GM23248 (cell line): ENCODE results near the gene GHITM. TPM values are rescaled to one million over a fixed set of nuclear protein-coding genes. Genes with fewer than 3 reads are reported as not detected.
A peak's percentile ranks its signal among the peaks of the same experiment; 100 is the strongest.
"Not testable (repeated sequence)": the region's sequence is repeated elsewhere in the genome, so short reads cannot be mapped to it uniquely, and the experiment has no call there.

Experiments
- DNase-seq: peaks from one replicate; pipeline ENCODE4 v3.0.0-alpha.2; 2015
- H2AFZ ChIP-seq: fragments of 200-600 bp; sonication (generic); 2 replicates; pipeline ENCODE4 v1.6.1; 2016; ENCODE audit warnings: antibody characterized with exemption
- H3F3A ChIP-seq: fragments of 200-600 bp; sonication (generic); 2 replicates; pipeline ENCODE4 v1.6.1; 2016; ENCODE audit warnings: mild to moderate bottlenecking, antibody characterized with exemption, mixed run types; ENCODE audit not compliant: insufficient read depth
- H3K27ac ChIP-seq: fragments of 200-600 bp; sonication (generic); 2 replicates; pipeline ENCODE4 v1.5.1; 2016; ENCODE audit warnings: mild to moderate bottlenecking
- H3K27me3 ChIP-seq: fragments of 200-600 bp; sonication (generic); replicated peaks from 2 replicates; pipeline ENCODE4 v1.6.1; 2016; ENCODE audit warnings: mild to moderate bottlenecking; ENCODE audit not compliant: insufficient read depth
- H3K36me3 ChIP-seq: fragments of 200-600 bp; sonication (generic); 2 replicates; pipeline ENCODE4 v1.6.1; 2016; ENCODE audit warnings: low read depth, mild to moderate bottlenecking
- H3K4me1 ChIP-seq: fragments of 200-600 bp; sonication (generic); 2 replicates; pipeline ENCODE4 v1.6.1; 2016; ENCODE audit warnings: mild to moderate bottlenecking; ENCODE audit not compliant: insufficient read depth
- H3K4me2 ChIP-seq: fragments of 200-600 bp; sonication (generic); one replicate; pipeline ENCODE4 v1.6.1; 2016; ENCODE audit warnings: mild to moderate bottlenecking; ENCODE audit not compliant: unreplicated experiment
- H3K4me3 ChIP-seq: fragments of 200-600 bp; sonication (generic); 2 replicates; pipeline ENCODE4 v1.5.1; 2016; ENCODE audit warnings: mild to moderate bottlenecking
- H3K79me2 ChIP-seq: fragments of 200-600 bp; sonication (generic); 2 replicates; pipeline ENCODE4 v1.6.1; 2016; ENCODE audit warnings: mild to moderate bottlenecking; ENCODE audit not compliant: insufficient read depth
- H3K9ac ChIP-seq: fragments of 200-600 bp; sonication (generic); 2 replicates; pipeline ENCODE4 v1.6.1; 2016; ENCODE audit warnings: mild to moderate bottlenecking
- H3K9me2 ChIP-seq: fragments of 200-600 bp; sonication (generic); 2 replicates; pipeline ENCODE4 v1.6.1; 2016; ENCODE audit warnings: mixed run types, mild to moderate bottlenecking, moderate library complexity; ENCODE audit not compliant: insufficient read depth
- H3K9me3 ChIP-seq: fragments of 200-600 bp; sonication (generic); one replicate; pipeline ENCODE4 v1.6.1; 2017; ENCODE audit warnings: low read depth
- H4K20me1 ChIP-seq: fragments of 200-600 bp; sonication (generic); 2 replicates; pipeline ENCODE4 v1.6.0; 2016; ENCODE audit not compliant: insufficient read depth
- EZH2 ChIP-seq: fragments of 200-600 bp; sonication (generic); IDR thresholded peaks from 2 replicates; pipeline ENCODE4 v1.6.1; 2018; ENCODE audit warnings: antibody characterized with exemption, mild to moderate bottlenecking; ENCODE audit not compliant: insufficient read depth, poor library complexity, severe bottlenecking
- EZH2phosphoT487 ChIP-seq: fragments of 200-600 bp; sonication (generic); IDR thresholded peaks from 2 replicates; pipeline ENCODE4 v1.6.1; 2018; ENCODE audit warnings: antibody characterized with exemption, moderate library complexity, mild to moderate bottlenecking, low read depth; ENCODE audit not compliant: insufficient read depth
- WGBS, 2 experiments: methylation state at CpG; one replicate each; pipeline ENCODE4 v1.1.6; 2015 to 2017; ENCODE audit warnings: low lambda C conversion rate in 2 of 2, low coverage in 1 of 2; ENCODE audit errors: missing lambda C conversion rate in 2 of 2; 5-methylcytosine and 5-hydroxymethylcytosine counted together
- in situ Hi-C: fragments of 300-500 bp; cut with MboI; formaldehyde crosslinking; loops from 2 replicates; pipeline ENCODE4 v1.15.0; 2020
- polyA plus RNA-seq: library from polyadenylated mRNA; unstranded; fragments of >200 nt; fragmentation: Nextera tagmentation; extraction: Ambion mirVana; gene quantifications from 2 replicates; pipeline ENCODE4 v1.2.1, GENCODE V29; 2016
- total RNA-seq: library from RNA; depleted of rRNA; stranded (reverse); fragments of >200 nt; shearing (Covaris generic); gene quantifications from 2 replicates; pipeline ENCODE4 v1.2.3, GENCODE V29; 2014

GHITM gene
- total and polyA plus RNA-seq, 2 experiments from 2014 or later: 205 to 258 TPM

GRCh38 chr10:84114088-84114667 lies 25.1 kb upstream of the GHITM start:
- DNase-seq: peak; percentile 27
- Histone ChIP-seq H3F3A (no peaks in the 10 kb centered on the region), H3K36me3 (no peaks in the 10 kb centered on the region), H3K4me2 (no peak overlapping the region), H3K4me1 (no peaks in the 10 kb centered on the region), H3K9me3 (no peaks in the 10 kb centered on the region), H3K4me3 (no peak overlapping the region), H3K27me3 (no peaks in the 10 kb centered on the region), H3K9ac (no peak overlapping the region), H3K9me2 (no peaks in the 10 kb centered on the region), H3K79me2 (no peaks in the 10 kb centered on the region), H4K20me1 (no peaks in the 10 kb centered on the region), H3K27ac (no peak overlapping the region), H2AFZ (no peak overlapping the region)
- in situ Hi-C loops: no loop called here
- 35 to 41% methylated on average over 13 of the region's 13 CpGs for WGBS, 2 experiments
- TF ChIP-seq EZH2phosphoT487 (no peak), EZH2 (no peak)

DNA sequence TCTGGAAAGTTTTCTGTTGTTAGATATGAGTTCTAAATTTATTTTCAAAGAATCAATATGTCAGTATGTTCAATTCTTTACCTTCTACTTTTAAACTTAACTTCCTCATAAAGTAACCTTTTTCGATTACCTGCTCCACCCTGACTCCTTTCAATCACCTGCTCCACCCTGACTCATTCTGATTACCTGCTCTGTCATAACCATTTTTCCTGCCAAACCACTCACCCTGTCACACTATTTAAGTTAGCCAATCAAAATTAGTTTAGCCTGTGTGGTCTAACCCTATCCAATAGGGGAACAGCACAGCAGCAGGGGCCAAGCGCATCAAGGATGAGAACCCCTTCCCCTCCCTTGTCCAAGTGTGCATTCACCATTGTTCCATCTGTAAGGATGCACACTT lies 22.1 kb upstream of the GHITM start:
- H3K27ac ChIP-seq, H2AFZ ChIP-seq, H3K27me3 ChIP-seq, H3K4me2 ChIP-seq, H3K79me2 ChIP-seq, H3K4me1 ChIP-seq, DNase-seq, H3K9me3 ChIP-seq, H4K20me1 ChIP-seq, in situ Hi-C loops, H3K9me2 ChIP-seq, H3K9ac ChIP-seq, H3K36me3 ChIP-seq, H3K4me3 ChIP-seq, H3F3A ChIP-seq: not testable (repeated sequence)
- whole genome bisulfite sequencing, 2 experiments: 51 to 59% methylated on average over 2 of the region's 2 CpGs

DNA sequence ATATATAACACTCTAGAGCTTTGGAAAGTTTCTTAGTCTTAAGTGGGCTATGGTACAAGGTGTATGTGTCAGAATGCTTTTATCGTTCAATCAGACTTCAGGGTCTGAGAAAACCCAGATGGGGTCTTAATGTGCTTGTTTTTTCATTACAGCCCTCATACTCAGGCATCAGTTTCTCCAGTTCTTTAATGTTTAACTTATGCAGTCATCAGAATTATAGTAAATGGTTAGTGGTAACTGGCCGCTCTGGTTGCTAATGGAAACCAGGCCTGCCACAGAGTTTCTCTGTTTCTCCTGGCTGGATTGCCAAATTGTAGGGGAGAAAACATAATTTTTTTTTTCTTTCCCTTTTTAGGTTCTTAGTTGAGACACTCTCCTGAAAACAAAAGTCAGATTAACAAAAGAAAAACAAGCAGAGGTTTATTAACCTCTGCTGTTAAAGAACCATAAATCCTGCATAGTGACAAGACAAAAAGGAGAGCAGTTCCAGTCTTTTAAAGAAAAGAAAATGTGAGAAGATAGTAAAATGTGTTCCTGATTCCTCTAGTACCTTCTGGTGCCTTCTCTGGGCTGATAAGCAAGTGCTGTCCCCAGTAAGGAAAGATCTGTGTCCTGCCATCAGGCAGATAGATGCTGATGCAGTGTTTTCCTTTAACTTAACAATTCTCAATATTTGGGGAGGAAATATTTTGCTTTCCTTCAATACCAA lies 21.5 kb upstream of the GHITM start:
- WGBS, 2 experiments: 5 to 10% methylated on average over 2 of the region's 2 CpGs
- H3K36me3 ChIP-seq: no peaks in the 10 kb centered on the region
- DNase-seq: no peak
- H3K9ac ChIP-seq: no peak overlapping the region
- no peaks in the 10 kb centered on the region for H4K20me1 ChIP-seq
- no peaks in the 10 kb centered on the region for H3K79me2 ChIP-seq
- no peaks in the 10 kb centered on the region for H3K9me2 ChIP-seq
- no peaks in the 10 kb centered on the region for H3F3A ChIP-seq
- in situ Hi-C loops: no loop called here
- H3K4me3 ChIP-seq: no peak overlapping the region
- no peak overlapping the region for H3K27ac ChIP-seq
- H2AFZ ChIP-seq: no peak overlapping the region
- H3K9me3 ChIP-seq: no peaks in the 10 kb centered on the region
- H3K4me2 ChIP-seq: no peak overlapping the region
- no peaks in the 10 kb centered on the region for H3K4me1 ChIP-seq
- TF ChIP-seq EZH2phosphoT487 (no peak), EZH2 (no peak)
- H3K27me3 ChIP-seq: no peaks in the 10 kb centered on the region

DNA sequence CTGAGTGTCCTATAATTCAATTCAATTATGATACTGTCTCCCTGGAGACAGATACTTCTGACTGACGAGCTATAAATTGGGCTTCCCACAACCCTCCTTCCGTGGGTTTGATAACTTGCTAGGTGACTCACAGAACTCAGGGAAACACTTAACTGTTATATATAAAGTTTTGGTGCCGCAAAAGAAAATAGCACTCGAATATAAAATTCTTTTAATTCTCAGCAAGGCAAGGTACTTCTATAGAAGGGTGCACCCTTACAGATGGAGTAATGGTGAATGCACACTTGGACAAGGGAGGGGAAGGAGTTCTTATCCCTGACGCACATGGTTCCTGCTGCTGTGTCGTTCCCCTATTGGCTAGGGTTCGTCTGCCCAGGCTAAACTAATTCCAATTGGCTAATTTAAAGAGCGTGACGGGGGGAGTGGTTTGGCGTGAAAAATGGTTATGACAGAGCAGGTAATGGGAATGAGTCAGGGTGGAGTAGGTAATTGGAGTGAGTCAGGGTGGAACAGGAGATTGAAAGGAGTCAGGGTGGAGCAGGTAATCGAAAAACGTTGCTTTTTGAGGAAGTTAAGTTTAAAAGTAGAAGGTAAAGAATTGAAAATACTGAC lies 20.8 kb upstream of the GHITM start:
- 44 to 49% methylated on average over 12 of the region's 12 CpGs for WGBS, 2 experiments
- no peaks in the 10 kb centered on the region for H3K9me2 ChIP-seq
- H2AFZ ChIP-seq: no peak overlapping the region
- no peak overlapping the region for H3K4me2 ChIP-seq
- no peak overlapping the region for H3K4me3 ChIP-seq
- H3K4me1 ChIP-seq: no peaks in the 10 kb centered on the region
- H4K20me1 ChIP-seq: no peaks in the 10 kb centered on the region
- DNase-seq: no peak
- no peak for TF ChIP-seq EZH2
- no peak for TF ChIP-seq EZH2phosphoT487
- no peak overlapping the region for H3K9ac ChIP-seq
- no peaks in the 10 kb centered on the region for H3F3A ChIP-seq
- H3K27ac ChIP-seq: no peak overlapping the region
- H3K27me3 ChIP-seq: no peaks in the 10 kb centered on the region
- H3K36me3 ChIP-seq: no peaks in the 10 kb centered on the region
- no peaks in the 10 kb centered on the region for H3K9me3 ChIP-seq
- no peaks in the 10 kb centered on the region for H3K79me2 ChIP-seq
- in situ Hi-C loops: no loop called here
